GM19372 (cell line): ENCODE results near the gene ABL1.

Experiments used
- ATAC-seq: cut with Tn5 transposase; IDR thresholded peaks from one replicate; pipeline ENCODE4 v1.9.1; 2021; ENCODE audit warnings: mild to moderate bottlenecking, low read depth, moderate library complexity; ENCODE audit not compliant: unreplicated experiment

Gene ABL1

GRCh38 chr9:130886981-130887380, 51.9 kb downstream of the ABL1 start:
- no peak for ATAC-seq

- no peak for ATAC-seq
Observed at GRCh38 chr9:130887494-130888144, 52.6 kb downstream of the ABL1 start.

GRCh38 chr9:130888146-130888885, 53.3 kb downstream of the ABL1 start:
- no peak for ATAC-seq

- no peak for ATAC-seq
Observed at GRCh38 chr9:130890124-130890523, 55.1 kb downstream of the ABL1 start.

GRCh38 chr9:130890870-130891687, 56.0 kb downstream of the ABL1 start:
- no peak for ATAC-seq

- no peak for ATAC-seq
Observed at GRCh38 chr9:130891688-130892476, 56.8 kb downstream of the ABL1 start.

- no peak for ATAC-seq
Observed at GRCh38 chr9:130892477-130893304, 57.6 kb downstream of the ABL1 start.

- ATAC-seq, result no peak
Observed at GRCh38 chr9:130893341-130894101, 58.5 kb downstream of the ABL1 start.

GRCh38 chr9:130894546-130894945, 59.5 kb downstream of the ABL1 start:
- no peak for ATAC-seq

- ATAC-seq, result no peak
Observed at GRCh38 chr9:130895038-130895437, 60.0 kb downstream of the ABL1 start.

GRCh38 chr9:130895481-130896232, 60.6 kb downstream of the ABL1 start:
- no peak for ATAC-seq

- no peak for ATAC-seq
Observed at GRCh38 chr9:130896233-130897014, 61.4 kb downstream of the ABL1 start, which contains the start of gene QRFP. TSS of gene QRFP (minus strand) at chr9:130896812. CDS start at chr9:130893838, 2,974 bp downstream.

GRCh38 chr9:130897105-130897751, 62.2 kb downstream of the ABL1 start:
- no peak for ATAC-seq

- no peak for ATAC-seq
Observed at GRCh38 chr9:130897848-130898551, 62.9 kb downstream of the ABL1 start.

- no peak for ATAC-seq
Observed at GRCh38 chr9:130898552-130898852, 63.4 kb downstream of the ABL1 start.

GRCh38 chr9:130899051-130899748, 64.1 kb downstream of the ABL1 start:
- ATAC-seq, result no peak
